HG02623 (cell line): ENCODE measurements around the gene RBPJ.
"Not testable (repeated sequence)": the region's sequence is repeated elsewhere in the genome, so short reads cannot be mapped to it uniquely, and the experiment has no call there.

Experiments used
- ATAC-seq: cut with Tn5 transposase; IDR thresholded peaks from one replicate; pipeline ENCODE4 v1.9.1; 2021; ENCODE audit warnings: moderate library complexity; ENCODE audit not compliant: unreplicated experiment

RBPJ gene

GRCh38 chr4:26369132-26369531 lies 48.3 kb downstream of the RBPJ start:
- no peak for ATAC-seq

- no peak for ATAC-seq
These were observed 48.8 kb downstream of the RBPJ start for GRCh38 chr4:26369581-26369980.

DNA sequence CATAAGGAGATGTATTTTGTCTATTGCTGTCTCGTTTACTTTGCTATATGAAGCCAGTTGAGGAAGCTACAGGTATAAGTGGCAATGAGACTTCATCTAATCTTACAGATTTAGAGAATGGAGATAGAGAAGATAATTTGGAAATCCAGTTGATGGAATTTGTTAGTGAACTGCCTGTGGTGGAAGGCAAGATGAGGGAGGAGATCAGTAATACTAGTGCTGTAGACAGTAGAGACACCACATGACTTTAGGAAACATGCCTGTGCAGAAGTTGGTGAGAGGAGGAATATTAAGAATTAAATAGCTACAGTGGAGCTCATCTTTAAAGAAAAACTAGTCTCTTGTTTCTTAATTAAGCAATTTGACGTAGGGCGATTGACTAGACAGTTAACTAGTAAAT lies 51.3 kb downstream of the RBPJ start:
- no peak for ATAC-seq

GRCh38 chr4:26372525-26373172 lies 51.8 kb downstream of the RBPJ start:
- ATAC-seq = peak; percentile 75

DNA sequence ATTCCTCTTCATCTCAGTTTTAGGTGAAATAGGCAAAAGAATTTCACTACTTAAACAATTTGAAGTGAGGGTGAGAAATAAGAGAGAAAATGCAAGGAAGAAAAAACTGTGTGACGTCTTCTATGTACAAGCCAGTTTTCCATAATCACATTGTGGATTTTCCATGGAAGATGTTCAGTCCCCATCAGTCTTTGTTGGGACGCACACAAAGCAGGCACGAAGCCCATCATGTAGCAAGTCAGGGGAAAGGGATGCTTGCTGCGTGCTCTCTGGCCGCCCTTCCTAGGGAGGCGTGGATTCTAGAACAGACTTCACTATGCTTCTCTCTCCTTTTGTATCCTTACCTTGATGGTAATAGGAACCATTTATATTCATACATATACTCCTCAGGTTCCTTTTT lies 54.7 kb downstream of the RBPJ start:
- ATAC-seq = no peak

DNA sequence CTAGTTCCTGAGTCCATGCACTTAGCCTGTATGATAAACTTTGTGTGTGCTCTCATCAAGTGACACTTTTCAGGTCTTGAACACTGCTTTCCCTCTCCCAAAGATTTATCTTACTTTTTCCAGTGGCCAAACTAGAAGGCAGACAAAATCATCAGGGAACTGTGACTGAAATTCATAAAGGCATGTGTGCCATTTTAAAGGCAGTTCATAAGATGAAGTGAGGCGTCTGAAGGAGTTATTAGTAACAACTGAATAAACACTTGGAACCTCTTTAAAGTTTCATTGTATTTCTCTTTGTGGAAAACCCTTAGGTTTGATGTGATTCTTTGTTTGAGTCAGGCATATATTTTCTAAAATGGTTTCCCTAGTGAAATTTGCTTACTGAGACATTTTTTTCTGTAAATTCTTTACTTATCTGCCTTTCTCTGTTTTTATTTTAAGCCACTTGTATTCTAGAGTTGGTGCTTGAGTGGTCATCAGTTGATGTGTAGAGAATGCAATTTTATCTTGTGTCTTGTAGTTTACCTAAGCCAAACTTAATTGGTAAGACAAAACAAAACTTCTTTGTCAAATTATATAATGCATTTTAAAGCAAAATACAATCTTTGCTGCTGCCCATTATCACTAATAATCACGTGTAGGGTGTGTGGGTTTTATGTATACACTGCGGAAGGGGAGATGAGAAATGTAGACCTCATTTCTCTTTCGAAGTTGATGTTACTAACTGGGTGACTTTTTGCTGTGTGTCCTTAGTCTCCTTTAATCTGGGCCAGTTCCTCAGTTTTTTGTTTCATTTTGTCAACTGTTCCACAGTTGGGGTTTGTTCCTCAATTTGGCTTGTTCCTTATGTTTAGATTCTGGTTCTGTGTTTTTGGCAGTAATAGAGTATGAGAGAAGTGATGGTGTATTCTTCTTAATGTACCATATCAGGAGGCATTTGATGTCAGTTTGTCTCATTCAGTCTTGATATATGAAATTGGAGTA lies 56.8 kb downstream of the RBPJ start:
- no peak for ATAC-seq

DNA sequence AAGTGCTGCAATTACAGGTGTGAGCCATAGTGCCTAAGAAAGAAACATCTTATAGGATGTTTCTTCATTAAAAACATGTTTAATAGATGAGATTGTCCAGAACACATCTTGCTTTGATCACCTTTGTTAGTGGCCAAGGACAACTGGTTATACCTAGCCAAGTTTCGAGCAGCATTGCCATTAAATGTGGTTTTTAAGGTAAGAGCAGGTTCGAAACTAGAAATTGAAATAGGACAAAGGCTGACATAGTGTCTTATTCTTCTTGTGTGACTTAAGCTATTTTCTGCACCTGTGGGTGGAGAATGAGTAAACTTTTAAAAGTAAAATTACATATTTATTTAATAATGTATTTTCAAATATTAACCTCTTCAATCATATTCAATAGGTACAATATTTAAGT lies 59.0 kb downstream of the RBPJ start:
- no peak for ATAC-seq

- no peak for ATAC-seq
These were observed 59.9 kb downstream of the RBPJ start for GRCh38 chr4:26380740-26381139.

- no peak for ATAC-seq
These were observed 63.7 kb downstream of the RBPJ start for GRCh38 chr4:26384380-26385057.

- no peak for ATAC-seq
These were observed 64.9 kb downstream of the RBPJ start for GRCh38 chr4:26385690-26386089.

- no peak for ATAC-seq
These were observed 65.6 kb downstream of the RBPJ start for GRCh38 chr4:26386386-26386785.

GRCh38 chr4:26388671-26389070 lies 67.9 kb downstream of the RBPJ start:
- ATAC-seq = no peak

DNA sequence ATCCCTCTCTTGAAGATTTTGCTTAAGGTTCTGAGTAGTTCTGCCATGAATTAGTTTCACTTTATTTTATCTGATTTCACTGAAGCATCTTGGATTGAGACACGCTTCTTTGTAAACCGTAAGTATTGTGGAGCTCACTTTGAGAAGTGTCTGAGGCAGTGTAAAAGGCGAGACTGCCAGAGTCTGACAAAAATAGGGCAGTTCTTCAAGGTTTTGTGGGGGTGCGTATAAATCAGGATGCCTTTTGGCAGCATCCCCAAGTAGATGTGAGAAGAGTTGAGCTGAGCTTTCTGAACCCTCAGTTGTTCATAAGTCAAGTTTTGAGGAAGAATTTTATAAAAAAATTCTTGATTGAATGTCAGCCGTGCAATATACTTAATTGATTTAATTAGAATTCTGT lies 76.3 kb downstream of the RBPJ start:
- ATAC-seq = no peak

- no peak for ATAC-seq
These were observed 79.3 kb downstream of the RBPJ start for GRCh38 chr4:26400132-26400531.

DNA sequence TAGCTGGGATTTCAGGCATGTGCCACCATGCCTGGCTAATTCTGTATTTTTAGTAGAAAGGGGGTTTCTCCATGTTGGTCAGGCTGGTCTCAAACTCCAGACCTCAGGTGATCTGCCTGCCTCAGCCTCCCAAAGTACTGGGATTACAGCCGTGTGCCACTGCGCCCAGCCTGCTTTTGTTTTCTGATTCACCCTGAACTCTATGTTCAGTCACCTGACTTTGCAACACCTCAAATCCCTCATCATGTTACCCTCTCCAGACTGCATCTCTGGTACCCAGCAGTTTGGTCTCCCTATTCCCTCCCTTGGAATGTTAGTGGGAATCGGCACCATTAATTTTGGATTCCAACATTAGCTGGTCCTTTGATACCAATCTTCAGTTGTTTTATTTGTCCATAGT lies 81.2 kb downstream of the RBPJ start:
- not testable (repeated sequence) for ATAC-seq

GRCh38 chr4:26402458-26402857 lies 81.6 kb downstream of the RBPJ start:
- peak; percentile 57 for ATAC-seq

GRCh38 chr4:26404743-26405206 lies 84.0 kb downstream of the RBPJ start:
- ATAC-seq = no peak

GRCh38 chr4:26406346-26406975 lies 85.6 kb downstream of the RBPJ start:
- no peak for ATAC-seq

GRCh38 chr4:26407476-26407875 lies 86.7 kb downstream of the RBPJ start:
- no peak for ATAC-seq

DNA sequence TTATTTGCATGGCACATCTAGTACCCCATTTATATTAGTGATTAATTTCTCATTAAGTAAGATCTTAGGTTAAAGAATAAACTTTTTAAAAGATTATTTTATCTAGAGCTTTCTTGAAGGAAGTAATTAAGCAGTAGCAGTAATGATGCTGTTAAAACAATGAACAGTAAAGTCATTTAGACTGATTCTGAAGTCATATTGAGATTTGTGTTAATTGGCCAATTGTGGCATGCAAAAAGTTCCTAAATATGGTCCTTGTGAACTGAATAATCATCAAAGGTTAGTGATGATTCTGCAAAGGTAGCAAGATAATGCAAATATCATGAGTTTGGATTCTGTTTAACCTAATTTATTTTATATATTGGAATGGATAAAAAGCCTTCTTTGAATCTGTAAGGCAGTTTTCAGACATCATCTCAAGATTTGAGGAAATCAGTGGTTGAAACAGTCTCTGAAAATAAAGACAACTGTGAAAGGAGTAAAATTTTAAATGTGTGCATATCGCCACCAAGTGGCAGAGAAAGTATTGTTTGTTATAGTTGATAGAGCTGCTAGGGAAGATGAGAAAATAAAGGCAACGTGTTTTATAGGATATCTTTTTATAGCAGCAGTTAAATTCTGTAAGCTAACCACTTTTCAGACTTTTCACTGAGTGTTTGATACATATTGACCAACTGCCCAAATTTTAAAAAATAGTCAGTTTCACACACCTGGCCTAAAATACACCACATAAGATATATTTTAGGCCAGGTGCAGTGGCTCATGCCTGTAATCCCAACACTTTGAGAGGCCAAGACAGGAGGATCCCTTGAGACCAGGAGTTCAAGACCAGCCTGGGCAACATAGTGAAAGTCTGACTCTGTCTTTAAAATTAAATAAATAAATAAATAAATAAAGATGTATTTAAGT lies 89.8 kb downstream of the RBPJ start:
- ATAC-seq = no peak
